HepG2 (cell line): ENCODE results near the gene WDR26.

Experiments used
- CEBPB ChIP-seq: IDR thresholded peaks from 2 replicates; pipeline ENCODE4 v1.6.1; 2011; ENCODE audit warnings: low read depth, low read length, improper control_type of control experiment, borderline replicate concordance
- EZH2 ChIP-seq: conservative IDR thresholded peaks from 2 replicates; pipeline ENCODE4 v1.6.1; 2012; ENCODE audit warnings: mild to moderate bottlenecking, low read depth, low read length, moderate library complexity
- KDM5B ChIP-seq: sonication (generic); formaldehyde crosslinking; IDR thresholded peaks from 2 replicates; pipeline ENCODE4 v1.4.0; 2020; ENCODE audit warnings: missing genetic modification reagents, mild to moderate bottlenecking, borderline replicate concordance
- NFATC3 ChIP-seq: sonication (generic); formaldehyde crosslinking; IDR thresholded peaks from 2 replicates; pipeline ENCODE4 v1.5.1; 2020; ENCODE audit warnings: mild to moderate bottlenecking, missing genetic modification reagents
- POLR2A ChIP-seq, 2 experiments: IDR thresholded peaks; 2 replicates each; pipeline ENCODE4 v1.6.1; 2011; ENCODE audit warnings: low read depth in 2 of 2, low read length in 2 of 2, mild to moderate bottlenecking in 1 of 2, moderate library complexity in 1 of 2; ENCODE audit not compliant: insufficient read depth in 1 of 2
- SIN3A ChIP-seq: IDR thresholded peaks from 2 replicates; pipeline ENCODE4 v1.6.1; 2011; ENCODE audit warnings: low read depth, mild to moderate bottlenecking, control low read depth, low read length, borderline replicate concordance
- SMYD3 ChIP-seq: sonication (generic); formaldehyde crosslinking; IDR thresholded peaks from 2 replicates; pipeline ENCODE4 v1.8.1; 2023; ENCODE audit warnings: mild to moderate bottlenecking, missing genetic modification reagents
- THAP11 ChIP-seq: IDR thresholded peaks from 2 replicates; pipeline ENCODE4 v1.6.1; 2016; ENCODE audit warnings: missing biosample characterization, missing genetic modification reagents
- ZNF10 ChIP-seq: sonication (generic); formaldehyde crosslinking; IDR thresholded peaks from 2 replicates; pipeline ENCODE4 v1.4.0; 2020; ENCODE audit warnings: mild to moderate bottlenecking, low read depth, missing genetic modification reagents, borderline replicate concordance
- ZNF225 ChIP-seq: sonication (generic); formaldehyde crosslinking; IDR thresholded peaks from 2 replicates; pipeline ENCODE4 v1.4.0; 2020; ENCODE audit warnings: mild to moderate bottlenecking, missing genetic modification reagents
- TF ChIP-seq, protein P1 (sequence below): sonication (generic); formaldehyde crosslinking; IDR thresholded peaks from 2 replicates; pipeline ENCODE4 v1.5.0; 2020; ENCODE audit warnings: mild to moderate bottlenecking, missing genetic modification reagents, moderate library complexity
- TF ChIP-seq, protein P2 (sequence below): fragments of 450-650 bp; IDR thresholded peaks from 2 replicates; pipeline ENCODE4 v1.6.1; 2016

DNA sequence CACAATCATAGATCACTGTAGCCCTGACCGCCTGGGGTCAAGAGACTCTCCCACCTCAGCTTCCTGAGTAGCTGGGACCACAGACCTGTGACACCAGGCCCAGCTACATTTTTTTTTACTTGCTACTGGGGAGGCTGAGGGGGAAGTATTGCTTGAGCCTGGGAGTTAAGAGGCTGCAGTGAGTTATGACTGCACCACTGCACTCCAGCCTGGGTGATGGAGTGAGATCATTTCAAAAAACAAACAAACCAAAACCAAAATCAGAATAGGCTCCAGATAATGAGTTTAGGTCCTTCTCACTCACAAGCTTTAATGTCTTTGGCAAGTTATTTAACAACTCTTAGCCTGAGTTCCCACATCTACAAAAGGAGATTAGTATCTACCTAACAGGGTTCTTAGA, 22.8 kb downstream of the WDR26 start:
- no peak for TF ChIP-seq ZNF225 (CRISPR knock-in tag)
- TF ChIP-seq, protein P1, sequence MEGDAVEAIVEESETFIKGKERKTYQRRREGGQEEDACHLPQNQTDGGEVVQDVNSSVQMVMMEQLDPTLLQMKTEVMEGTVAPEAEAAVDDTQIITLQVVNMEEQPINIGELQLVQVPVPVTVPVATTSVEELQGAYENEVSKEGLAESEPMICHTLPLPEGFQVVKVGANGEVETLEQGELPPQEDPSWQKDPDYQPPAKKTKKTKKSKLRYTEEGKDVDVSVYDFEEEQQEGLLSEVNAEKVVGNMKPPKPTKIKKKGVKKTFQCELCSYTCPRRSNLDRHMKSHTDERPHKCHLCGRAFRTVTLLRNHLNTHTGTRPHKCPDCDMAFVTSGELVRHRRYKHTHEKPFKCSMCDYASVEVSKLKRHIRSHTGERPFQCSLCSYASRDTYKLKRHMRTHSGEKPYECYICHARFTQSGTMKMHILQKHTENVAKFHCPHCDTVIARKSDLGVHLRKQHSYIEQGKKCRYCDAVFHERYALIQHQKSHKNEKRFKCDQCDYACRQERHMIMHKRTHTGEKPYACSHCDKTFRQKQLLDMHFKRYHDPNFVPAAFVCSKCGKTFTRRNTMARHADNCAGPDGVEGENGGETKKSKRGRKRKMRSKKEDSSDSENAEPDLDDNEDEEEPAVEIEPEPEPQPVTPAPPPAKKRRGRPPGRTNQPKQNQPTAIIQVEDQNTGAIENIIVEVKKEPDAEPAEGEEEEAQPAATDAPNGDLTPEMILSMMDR (CRISPR knock-in tag) = no peak
- no peak for TF ChIP-seq CEBPB
- no peak for TF ChIP-seq ZNF10
- no peak for TF ChIP-seq EZH2
- TF ChIP-seq THAP11 (CRISPR knock-in tag) = no peak
- no peak for TF ChIP-seq NFATC3 (CRISPR knock-in tag)
- TF ChIP-seq KDM5B (CRISPR knock-in tag) = no peak
- TF ChIP-seq POLR2A (IDR thresholded peaks at IDR 0.05; ENCODE audit: insufficient read depth in 1 of 2, low read depth in 2 of 2, low read length in 2 of 2) = no peak
- TF ChIP-seq SIN3A = no peak
- TF ChIP-seq, protein P2, sequence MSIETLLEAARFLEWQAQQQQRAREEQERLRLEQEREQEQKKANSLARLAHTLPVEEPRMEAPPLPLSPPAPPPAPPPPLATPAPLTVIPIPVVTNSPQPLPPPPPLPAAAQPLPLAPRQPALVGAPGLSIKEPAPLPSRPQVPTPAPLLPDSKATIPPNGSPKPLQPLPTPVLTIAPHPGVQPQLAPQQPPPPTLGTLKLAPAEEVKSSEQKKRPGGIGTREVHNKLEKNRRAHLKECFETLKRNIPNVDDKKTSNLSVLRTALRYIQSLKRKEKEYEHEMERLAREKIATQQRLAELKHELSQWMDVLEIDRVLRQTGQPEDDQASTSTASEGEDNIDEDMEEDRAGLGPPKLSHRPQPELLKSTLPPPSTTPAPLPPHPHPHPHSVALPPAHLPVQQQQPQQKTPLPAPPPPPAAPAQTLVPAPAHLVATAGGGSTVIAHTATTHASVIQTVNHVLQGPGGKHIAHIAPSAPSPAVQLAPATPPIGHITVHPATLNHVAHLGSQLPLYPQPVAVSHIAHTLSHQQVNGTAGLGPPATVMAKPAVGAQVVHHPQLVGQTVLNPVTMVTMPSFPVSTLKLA = no peak
- TF ChIP-seq SMYD3 (CRISPR knock-in tag) = no peak
